ENCODE measurements around the gene ROBO1. TPM values are rescaled to one million over a fixed set of nuclear protein-coding genes. Genes with fewer than 3 reads are reported as not detected.
"Not testable (repeated sequence)": the region's sequence is repeated elsewhere in the genome, so short reads cannot be mapped to it uniquely, and the experiment has no call there.

Gene ROBO1
- total RNA-seq, 1 donor from 2014 or later: 27.1 TPM

- ATAC-seq (peak; percentile 64), DNase-seq (peak; percentile 65)
- no peak for TF ChIP-seq CTCF (IDR thresholded peaks at IDR 0.05)
- H3K27ac ChIP-seq: no peak overlapping the region
- H3K27me3 ChIP-seq: no peaks in the 10 kb centered on the region
- no peaks in the 10 kb centered on the region for H3K36me3 ChIP-seq
- H3K9me3 ChIP-seq: no peaks in the 10 kb centered on the region
- intact Hi-C loops (cut with DNase I): no loop called here
- no peak overlapping the region for H3K4me3 ChIP-seq
- no peaks in the 10 kb centered on the region for H3K4me1 ChIP-seq
These were observed 1039.2 kb downstream of the ROBO1 start for GRCh38 chr3:78728406-78729145.

GRCh38 chr3:78726545-78726944 is 1041.3 kb downstream of the ROBO1 start:
- intact Hi-C loops (cut with DNase I): no loop called here
- H3K36me3 ChIP-seq: no peaks in the 10 kb centered on the region
- H3K27ac ChIP-seq: no peak overlapping the region
- H3K4me1 ChIP-seq: no peaks in the 10 kb centered on the region
- no peak overlapping the region for H3K4me3 ChIP-seq
- H3K9me3 ChIP-seq: no peaks in the 10 kb centered on the region
- ATAC-seq: no peak
- H3K27me3 ChIP-seq: no peaks in the 10 kb centered on the region
- no peak for DNase-seq
- no peak for TF ChIP-seq CTCF (IDR thresholded peaks at IDR 0.05)

GRCh38 chr3:78725703-78726246 is 1042.0 kb downstream of the ROBO1 start:
- H3K27ac ChIP-seq: no peak overlapping the region
- H3K4me3 ChIP-seq: no peak overlapping the region
- no peaks in the 10 kb centered on the region for H3K27me3 ChIP-seq
- intact Hi-C loops (cut with DNase I): no loop called here
- no peaks in the 10 kb centered on the region for H3K36me3 ChIP-seq
- no peak for DNase-seq
- ATAC-seq: no peak
- H3K9me3 ChIP-seq: no peaks in the 10 kb centered on the region
- H3K4me1 ChIP-seq: no peaks in the 10 kb centered on the region
- TF ChIP-seq CTCF (IDR thresholded peaks at IDR 0.05): no peak

- Histone ChIP-seq H3K4me3 (no peak overlapping the region), H3K27me3 (no peaks in the 10 kb centered on the region), H3K4me1 (no peaks in the 10 kb centered on the region), H3K9me3 (no peaks in the 10 kb centered on the region), H3K36me3 (no peaks in the 10 kb centered on the region), H3K27ac (no peak overlapping the region)
- DNase-seq: no peak
- intact Hi-C loops (cut with DNase I): no loop called here
- no peak for TF ChIP-seq CTCF (IDR thresholded peaks at IDR 0.05)
- no peak for ATAC-seq
These were observed 1042.9 kb downstream of the ROBO1 start for GRCh38 chr3:78724859-78725258.

GRCh38 chr3:78724364-78724763 is 1043.4 kb downstream of the ROBO1 start:
- H3K9me3 ChIP-seq; H3K4me1 ChIP-seq; intact Hi-C loops (cut with DNase I); H3K36me3 ChIP-seq; DNase-seq; H3K27ac ChIP-seq; H3K4me3 ChIP-seq; ATAC-seq; H3K27me3 ChIP-seq: not testable (repeated sequence)

GRCh38 chr3:78721771-78722543 is 1045.8 kb downstream of the ROBO1 start:
- Histone ChIP-seq H3K4me3 (no peak overlapping the region), H3K9me3 (no peaks in the 10 kb centered on the region), H3K27ac (no peak overlapping the region), H3K27me3 (no peaks in the 10 kb centered on the region), H3K36me3 (no peaks in the 10 kb centered on the region), H3K4me1 (no peaks in the 10 kb centered on the region)
- intact Hi-C loops (cut with DNase I): no loop called here
- TF ChIP-seq CTCF (IDR thresholded peaks at IDR 0.05): no peak
- ATAC-seq: no peak
- no peak for DNase-seq

Data from upper lobe of right lung (tissue), 1 donor.